HG02571 (cell line): ENCODE measurements around the gene SIVA1.
"Not testable (repeated sequence)": the region's sequence is repeated elsewhere in the genome, so short reads cannot be mapped to it uniquely, and the experiment has no call there.

Experiments
- ATAC-seq: cut with Tn5 transposase; IDR thresholded peaks from one replicate; pipeline ENCODE4 v1.9.1; 2021; ENCODE audit warnings: mild to moderate bottlenecking, moderate library complexity; ENCODE audit not compliant: unreplicated experiment

Gene SIVA1

GRCh38 chr14:104750056-104750752, 2.7 kb upstream of the SIVA1 start:
- no peak for ATAC-seq

- ATAC-seq: not testable (repeated sequence)
Measured at GRCh38 chr14:104750753-104751057, 2.2 kb upstream of the SIVA1 start.

- ATAC-seq: no peak
Measured at GRCh38 chr14:104751539-104752422, 1.2 kb upstream of the SIVA1 start.

DNA sequence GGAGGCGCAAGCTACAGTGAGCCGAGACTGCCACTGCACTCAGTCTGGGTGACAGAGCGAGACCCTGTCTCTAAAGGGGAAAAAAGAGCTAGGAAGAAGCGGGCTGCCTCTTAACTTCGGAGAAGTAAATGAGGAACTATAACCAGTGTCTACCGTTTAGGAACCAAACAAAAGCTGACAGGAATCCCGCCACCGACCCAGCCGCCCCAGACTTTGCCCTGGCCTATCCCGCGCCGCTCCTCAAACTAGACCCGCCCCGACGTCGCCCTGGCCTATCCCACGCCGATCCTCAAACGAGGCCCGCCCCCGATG, 568 bp upstream of the SIVA1 start:
- ATAC-seq: peak; percentile 73

DNA sequence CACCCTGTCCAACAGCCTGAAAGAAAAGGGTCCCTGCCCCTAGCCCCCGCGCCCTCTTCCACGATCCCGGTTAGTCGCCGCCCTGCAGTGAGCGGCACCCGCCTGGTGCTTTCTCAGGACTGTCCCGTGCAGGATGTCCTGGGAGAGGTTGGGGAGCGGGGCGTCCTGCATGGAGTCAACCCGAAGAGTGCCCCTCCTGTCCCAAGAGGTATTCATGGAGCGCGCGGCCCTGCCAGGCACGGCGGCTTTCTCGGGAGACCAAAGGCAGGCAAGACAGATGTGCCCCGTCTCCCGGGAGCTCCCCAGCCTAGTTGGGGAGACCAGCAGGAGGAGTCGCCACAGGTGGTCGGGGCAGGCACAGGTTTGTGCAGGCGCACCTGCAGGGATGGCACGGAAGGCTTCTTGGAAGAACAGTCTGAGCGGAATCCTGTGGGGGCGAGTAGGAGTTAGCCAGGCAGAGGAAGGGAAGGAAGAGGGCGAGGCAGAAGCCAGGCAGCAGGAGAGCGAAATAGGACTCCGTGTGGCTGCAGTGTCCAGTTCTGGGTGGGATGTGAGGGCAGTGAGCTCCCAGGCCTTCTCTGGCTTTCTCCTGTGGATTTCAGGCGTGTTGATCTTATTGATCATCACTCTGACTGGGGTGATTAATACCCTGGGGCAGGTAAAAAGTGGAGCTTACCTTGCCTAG, 723 bp downstream of the SIVA1 start:
- no peak for ATAC-seq

DNA sequence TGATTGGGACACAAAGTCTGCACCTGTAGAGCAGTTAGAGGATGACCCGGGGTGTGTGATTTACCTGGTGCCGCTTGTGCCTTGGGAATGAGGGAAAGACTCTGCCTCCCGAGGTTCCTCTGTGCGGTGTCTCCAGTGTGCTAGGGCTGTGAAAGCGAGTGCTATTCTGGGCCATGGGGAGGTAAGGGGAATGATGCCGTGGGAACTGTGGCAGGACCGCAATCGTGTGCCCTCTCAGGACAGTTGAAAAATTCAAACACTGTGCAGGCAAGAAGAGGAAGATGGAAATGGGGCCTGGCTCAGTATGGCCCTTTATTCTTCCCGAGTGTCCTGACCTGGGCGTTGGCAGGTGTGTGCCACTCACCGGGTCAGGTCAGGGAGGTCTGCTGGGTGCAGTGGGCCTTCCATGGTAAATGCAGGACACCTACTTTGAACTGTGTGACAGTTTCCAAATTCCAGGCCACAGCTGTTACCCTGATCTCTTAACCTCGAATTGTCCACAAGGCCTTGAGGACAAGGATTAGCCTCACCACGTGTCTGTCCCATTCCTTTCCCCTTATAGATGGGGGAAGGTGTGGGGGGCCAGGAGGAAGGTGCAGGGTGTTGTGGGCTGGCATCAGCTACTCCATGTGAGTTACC, 1.4 kb downstream of the SIVA1 start:
- ATAC-seq: no peak

DNA sequence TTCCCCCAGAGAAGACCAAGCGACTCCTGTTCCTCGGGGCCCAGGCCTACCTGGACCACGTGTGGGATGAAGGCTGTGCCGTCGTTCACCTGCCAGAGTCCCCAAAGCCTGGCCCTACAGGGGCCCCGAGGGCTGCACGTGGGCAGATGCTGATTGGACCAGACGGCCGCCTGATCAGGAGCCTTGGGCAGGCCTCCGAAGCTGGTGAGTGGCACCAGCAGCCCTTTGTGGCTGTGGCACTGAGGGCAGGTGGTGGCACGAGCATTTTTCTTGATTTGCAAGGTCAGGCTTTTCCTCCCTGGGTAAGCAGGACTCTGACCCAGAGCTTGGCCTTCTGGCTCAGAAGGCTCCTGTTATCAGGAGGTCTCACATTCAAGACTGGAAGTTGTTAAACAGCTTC, 2.7 kb downstream of the SIVA1 start:
- no peak for ATAC-seq

- no peak for ATAC-seq
Measured at GRCh38 chr14:104756477-104757237, 3.7 kb downstream of the SIVA1 start.

- ATAC-seq: no peak
Measured at GRCh38 chr14:104757238-104757585, 4.3 kb downstream of the SIVA1 start.

DNA sequence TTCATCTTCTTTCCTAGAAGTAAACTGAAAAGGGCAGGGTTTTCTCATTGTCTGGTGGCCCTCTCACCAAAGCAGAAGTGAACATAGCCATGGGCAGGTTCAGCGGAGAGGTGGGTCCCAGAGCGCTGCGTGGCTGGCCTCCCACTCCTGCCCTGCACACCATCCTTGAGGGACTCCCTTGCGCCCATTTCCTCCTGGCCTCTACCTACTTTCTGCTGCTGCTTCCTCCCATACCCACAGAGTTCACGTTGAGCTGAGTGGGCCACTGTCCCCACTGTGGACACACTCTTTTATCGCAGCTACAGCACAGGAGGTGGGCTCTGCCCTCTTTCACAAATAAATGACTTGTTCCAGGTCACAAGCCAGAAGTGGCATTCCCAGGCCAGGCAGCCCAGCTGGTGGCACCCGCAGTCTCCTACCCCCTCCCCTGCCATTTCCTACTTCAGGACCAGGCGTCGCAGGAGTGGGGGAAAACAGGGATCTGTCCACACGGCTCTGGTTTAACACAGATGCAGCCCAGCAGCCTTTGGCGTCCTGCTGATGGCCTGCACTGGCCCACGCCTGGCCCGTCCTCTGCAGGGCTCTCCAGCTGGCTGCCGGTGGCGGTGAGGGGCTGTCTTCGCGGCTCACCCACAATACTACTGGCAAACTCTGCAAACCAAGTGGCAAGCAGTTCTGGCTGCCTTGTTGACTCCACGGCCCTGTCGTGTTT, 4.9 kb downstream of the SIVA1 start:
- ATAC-seq: no peak

DNA sequence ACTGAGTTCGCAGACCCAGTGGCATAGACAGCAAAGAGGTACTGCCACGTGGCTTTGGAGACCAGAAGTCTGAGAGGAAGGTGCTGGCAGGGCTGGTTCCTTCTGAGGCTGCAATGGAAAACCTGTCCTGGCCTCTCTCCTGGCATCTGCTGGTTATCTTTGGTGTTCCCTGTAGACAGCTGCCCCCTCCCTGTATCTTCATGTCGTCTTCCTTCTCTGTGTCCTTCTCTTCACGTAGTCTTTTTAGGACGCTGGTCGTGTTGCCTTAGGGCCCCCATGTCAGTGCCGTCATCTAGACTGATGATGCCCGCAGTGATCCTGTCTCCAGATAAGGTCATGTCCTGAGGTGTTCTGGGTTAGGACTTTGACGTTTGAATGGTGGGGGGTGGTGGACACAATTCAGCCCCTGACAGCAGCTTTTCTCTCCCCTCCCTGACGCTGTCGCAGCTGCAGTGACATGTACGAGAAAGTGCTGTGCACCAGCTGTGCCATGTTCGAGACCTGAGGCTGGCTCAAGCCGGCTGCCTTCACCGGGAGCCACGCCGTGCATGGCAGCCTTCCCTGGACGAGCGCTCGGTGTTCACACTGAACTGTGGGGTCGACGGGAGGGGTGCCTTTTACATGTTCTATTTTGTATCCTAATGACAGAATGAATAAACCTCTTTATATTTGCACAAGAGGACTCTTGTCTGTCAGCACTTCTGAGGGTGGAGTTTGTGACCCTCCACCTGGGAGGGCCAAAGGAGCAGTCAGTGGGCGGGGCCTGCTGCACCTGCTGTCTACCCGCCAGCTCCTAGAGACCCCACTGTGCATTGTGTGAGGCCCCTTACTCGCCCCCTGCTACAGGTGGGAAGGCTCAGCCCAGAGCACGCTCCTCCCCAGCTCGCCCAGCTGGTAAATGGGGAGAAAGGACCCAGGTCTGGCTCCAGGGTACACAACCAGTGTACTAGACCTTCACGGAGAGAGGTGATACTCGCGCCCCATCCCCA, 6.3 kb downstream of the SIVA1 start:
- ATAC-seq: no peak

GRCh38 chr14:104765517-104765916, 12.6 kb downstream of the SIVA1 start:
- ATAC-seq: no peak

DNA sequence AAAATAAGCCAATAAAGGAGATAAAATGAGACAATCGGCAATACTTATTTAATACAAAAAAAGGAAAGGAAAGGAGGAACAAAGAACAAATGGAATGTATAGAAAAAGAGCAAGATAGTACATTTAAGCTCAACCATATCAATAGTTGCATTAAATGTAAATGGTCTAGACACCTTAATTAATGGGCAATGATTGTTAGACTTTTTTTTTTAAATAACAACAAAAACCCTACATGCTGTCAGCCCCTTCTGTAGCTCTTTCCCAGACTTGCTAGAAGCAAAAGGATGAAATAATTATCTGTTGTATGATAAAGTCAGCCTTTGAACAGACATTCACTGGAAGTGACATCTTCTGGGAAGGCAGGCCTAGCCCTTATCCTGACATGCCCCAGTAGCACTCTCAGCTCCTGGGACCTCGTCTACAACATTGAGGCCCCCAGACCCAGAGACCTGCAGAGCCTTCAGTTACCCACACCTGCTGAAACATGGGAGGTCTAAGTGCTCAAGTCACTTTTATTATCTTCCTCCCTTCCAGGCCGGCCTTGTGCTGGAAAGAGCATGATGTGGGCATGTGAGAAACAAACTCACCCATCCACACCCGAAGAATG, 13.4 kb downstream of the SIVA1 start:
- no peak for ATAC-seq

- no peak for ATAC-seq
Measured at GRCh38 chr14:104766863-104767633, 14.1 kb downstream of the SIVA1 start.

GRCh38 chr14:104767634-104767918, 14.6 kb downstream of the SIVA1 start:
- ATAC-seq: no peak

DNA sequence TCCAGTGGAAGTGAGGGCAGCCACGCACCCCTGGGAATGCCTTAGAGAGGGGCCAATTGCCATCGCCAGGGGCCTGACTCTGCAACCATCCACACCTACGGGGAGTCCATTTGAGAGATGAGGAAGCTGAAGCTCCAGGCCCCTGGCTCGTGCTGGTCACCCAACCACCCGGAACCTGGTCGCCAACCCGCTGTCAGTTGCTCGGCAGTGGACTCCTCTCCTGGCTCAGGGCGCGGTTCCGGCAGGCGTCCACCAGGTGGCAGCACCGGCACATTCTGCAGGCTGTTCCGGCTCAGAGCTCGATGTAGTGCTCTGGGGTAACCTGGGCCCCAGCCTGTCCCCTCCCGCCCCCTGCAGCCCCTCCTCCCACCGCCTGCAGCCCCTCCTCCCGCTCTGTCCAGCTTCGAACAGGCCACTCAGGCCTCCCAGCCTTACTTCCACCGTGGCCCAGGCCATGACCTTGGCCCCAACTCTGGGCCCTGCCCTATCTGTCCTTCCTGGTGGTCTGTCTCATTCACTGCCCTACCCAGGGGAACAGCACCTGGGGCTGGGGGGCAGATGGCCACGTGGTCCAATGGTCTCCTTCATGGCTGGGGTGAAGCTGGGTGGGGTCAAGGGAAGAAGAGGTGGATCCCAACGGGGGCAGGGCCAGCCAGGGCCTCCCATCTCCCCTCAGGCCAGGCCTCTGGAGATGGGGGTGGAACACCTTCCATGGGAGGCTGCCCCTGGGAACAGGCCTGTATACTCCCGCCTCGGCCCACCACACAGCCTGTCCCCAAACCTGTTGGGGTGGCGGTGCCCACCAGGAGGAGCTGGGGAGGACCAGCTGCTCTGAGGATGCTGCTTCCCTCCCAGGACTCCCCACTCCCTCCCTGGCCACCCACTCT, 15.7 kb downstream of the SIVA1 start:
- peak; percentile 63 for ATAC-seq
